Endothelial cell of umbilical vein (primary cell): Measurements from ENCODE around the gene DAW1. TPM values are rescaled to one million over a fixed set of nuclear protein-coding genes. Genes with fewer than 3 reads are reported as not detected.

Experiments used
- BruUV-seq: library from RNA; stranded (reverse); fragments of 400-500 nt; replicated peaks from 2 replicates; lab custom pipeline; 2021; lab: Mats Ljungman, UMichigan
- CTCF ChIA-PET: fragments of 300-600, 350-600 bp; sonication (Branson Sonifier 250); formaldehyde crosslinking; loops from one replicate; lab custom pipeline; 2021; ENCODE audit warnings: antibody characterized with exemption, inconsistent platforms; lab: Charles Lee
- POLR2A ChIA-PET: fragments of 300-600, 350-600 bp; sonication (Branson Sonifier 250); formaldehyde crosslinking; loops from one replicate; lab custom pipeline; 2021; ENCODE audit warnings: antibody characterized with exemption, inconsistent platforms; lab: Charles Lee
- DNase-seq: peaks from one replicate; pipeline ENCODE4 v3.0.0-alpha.2; 2011; ENCODE audit warnings: low read depth, low spot score
- FAIRE-seq: peaks from 2 replicates; lab custom pipeline; 2011; peaks lifted over from hg19 to GRCh38; lab: Jason Lieb, UNC
- H2AFZ ChIP-seq: 2 replicates; pipeline ENCODE4 v1.6.0; 2012; ENCODE audit warnings: low read depth, low read length, control low read depth, inconsistent platforms
- H3K27ac ChIP-seq: 2 replicates; pipeline ENCODE4 v1.5.1; 2011; ENCODE audit warnings: low read depth, mild to moderate bottlenecking, control low read depth, low read length, moderate library complexity; ENCODE audit not compliant: insufficient read depth
- H3K27me3 ChIP-seq, 2 experiments: 2 replicates each; pipeline versions ENCODE4 v1.6.0 to v1.6.1; 2011; ENCODE audit warnings: low read length in 2 of 2, mixed read lengths in 1 of 2; ENCODE audit not compliant: control insufficient read depth in 2 of 2, insufficient read depth in 2 of 2
- H3K36me3 ChIP-seq, 2 experiments: 2 replicates in 1 of 2; 3 replicates in 1 of 2; pipeline ENCODE4 v1.5.1; 2011; ENCODE audit warnings: low read length in 2 of 2, mild to moderate bottlenecking in 1 of 2, moderate library complexity in 1 of 2; ENCODE audit not compliant: control insufficient read depth in 2 of 2, insufficient read depth in 2 of 2; ENCODE audit errors: extremely low read depth in 1 of 2
- H3K4me1 ChIP-seq: 3 replicates; pipeline ENCODE4 v1.5.1; 2011; ENCODE audit warnings: mild to moderate bottlenecking, low read length; ENCODE audit not compliant: control insufficient read depth, insufficient read depth; ENCODE audit errors: extremely low read depth
- H3K4me2 ChIP-seq: 2 replicates; pipeline ENCODE4 v1.6.1; 2011; ENCODE audit warnings: low read length, control low read depth, mixed read lengths; ENCODE audit not compliant: insufficient read depth
- H3K4me3 ChIP-seq, 3 experiments: fragments of 200-600 bp in 1 of 3; sonication (generic), shearing (Covaris generic) in 1 of 3; replicated peaks in 1 of 3; 2 replicates each; pipeline ENCODE4 v1.5.1; 2011 to 2016; ENCODE audit warnings: control low read depth in 3 of 3, low read length in 3 of 3, mild to moderate bottlenecking in 2 of 3, inconsistent platforms in 1 of 3, low read depth in 1 of 3, moderate library complexity in 1 of 3; ENCODE audit not compliant: insufficient read depth in 1 of 3
- H3K79me2 ChIP-seq: 2 replicates; pipeline ENCODE4 v1.6.0; 2012; ENCODE audit warnings: low read length, inconsistent platforms; ENCODE audit not compliant: control insufficient read depth, insufficient read depth
- H3K9ac ChIP-seq: replicated peaks from 2 replicates; pipeline ENCODE3; 2011; ENCODE audit warnings: low read length, control low read depth; ENCODE audit not compliant: insufficient read depth; ENCODE audit errors: extremely low read depth
- H3K9me1 ChIP-seq: replicated peaks from 3 replicates; pipeline ENCODE4 v1.6.0; 2011; ENCODE audit warnings: mild to moderate bottlenecking, low read length; ENCODE audit not compliant: control insufficient read depth, insufficient read depth; ENCODE audit errors: extremely low read depth
- H3K9me3 ChIP-seq: replicated peaks from 2 replicates; pipeline ENCODE4 v1.5.1; 2012; ENCODE audit warnings: low read length, inconsistent platforms; ENCODE audit not compliant: control insufficient read depth, insufficient read depth
- H4K20me1 ChIP-seq: replicated peaks from 2 replicates; pipeline ENCODE3; 2011; ENCODE audit warnings: mild to moderate bottlenecking, low read length; ENCODE audit not compliant: control insufficient read depth, insufficient read depth; ENCODE audit errors: extremely low read depth
- CTCF ChIP-seq, 2 donors: IDR thresholded peaks; 1 replicate in 1 of 2; 2 replicates in 1 of 2; pipeline ENCODE4 v1.5.1; 2011; ENCODE audit warnings: low read length in 2 of 2, mild to moderate bottlenecking in 2 of 2, moderate library complexity in 2 of 2, control low read depth in 1 of 2, inconsistent platforms in 1 of 2, low read depth in 1 of 2; ENCODE audit not compliant: insufficient read depth in 1 of 2; ENCODE audit errors: extremely low read depth in 1 of 2
- EZH2 ChIP-seq: IDR thresholded peaks from 2 replicates; pipeline ENCODE4 v1.6.1; 2012; ENCODE audit warnings: borderline replicate concordance, low read depth, mild to moderate bottlenecking, moderate library complexity, low read length, inconsistent platforms; ENCODE audit not compliant: severe bottlenecking
- FOS ChIP-seq: IDR thresholded peaks from 2 replicates; pipeline ENCODE4 v1.6.1; 2011; ENCODE audit warnings: mild to moderate bottlenecking, low read length, moderate library complexity, borderline replicate concordance; ENCODE audit not compliant: insufficient read depth
- GATA2 ChIP-seq: IDR thresholded peaks from 2 replicates; pipeline ENCODE4 v1.7.0; 2011; ENCODE audit warnings: low read depth, mild to moderate bottlenecking, moderate library complexity, mixed read lengths, low read length; ENCODE audit not compliant: insufficient read length, insufficient read depth
- JUN ChIP-seq: IDR thresholded peaks from 2 replicates; pipeline ENCODE4 v1.6.1; 2011; ENCODE audit warnings: borderline replicate concordance, low read depth; ENCODE audit not compliant: insufficient read length, insufficient read depth
- MAX ChIP-seq: IDR thresholded peaks from 2 replicates; pipeline ENCODE4 v1.6.1; 2011; ENCODE audit not compliant: insufficient read depth, insufficient read length
- MYC ChIP-seq: IDR thresholded peaks from one replicate; pipeline ENCODE4 v1.6.1; 2011; ENCODE audit warnings: mild to moderate bottlenecking, low read depth, low read length
- POLR2A ChIP-seq: IDR thresholded peaks from 2 replicates; pipeline ENCODE4 v1.6.1; 2012; ENCODE audit warnings: low read depth, mild to moderate bottlenecking, control low read depth, low read length
- POLR2AphosphoS5 ChIP-seq: IDR thresholded peaks from 2 replicates; pipeline ENCODE4 v1.6.1; 2012; ENCODE audit warnings: low read depth, mild to moderate bottlenecking, control low read depth, low read length, moderate library complexity; ENCODE audit not compliant: insufficient read depth
- dilution Hi-C: fragments of 300-500 bp; cut with MboI; formaldehyde crosslinking; loops from one replicate; pipeline ENCODE4 v1.15.0; 2019; ENCODE audit warnings: low sequenced_read_pairs; ENCODE audit not compliant: extremely low pct_ligation_motif_present
- intact Hi-C: fragments of 100-400 bp; cut with micrococcal nuclease; formaldehyde crosslinking; loops from one replicate; pipeline ENCODE4 v1.10.0; 2022
- polyA plus RNA-seq, 4 experiments: library from polyadenylated mRNA; depleted of rRNA in 3 of 4; stranded (reverse) in 3 of 4; unstranded in 1 of 4; fragments of >200 nt; gene quantifications; 2 replicates each; pipeline versions ENCODE4 v1.2.1 to v1.2.3, GENCODE V29; 2011 to 2012; ENCODE audit warnings: missing spikeins in 1 of 4
- total RNA-seq: library from RNA; stranded (reverse); gene quantifications from 2 replicates; pipeline ENCODE4 v1.2.3, GENCODE V29; 2021

DAW1 gene
- total and polyA plus RNA-seq, 2 donors (not counting 3 experiments of a cell fraction or from before 2014, with no cell fraction given): 1.2 to 2.0 TPM

- Histone ChIP-seq H4K20me1 (no peaks in the 10 kb centered on the region), H3K4me1 (peaks cover 4% of the 10 kb centered on the region), H3K4me2 (no peak overlapping the region), H3K9me1 (no peaks in the 10 kb centered on the region), H3K4me3 (no peak overlapping the region), H3K27ac (no peak overlapping the region), H3K27me3 (no peaks in the 10 kb centered on the region), H3K36me3 (no peaks in the 10 kb centered on the region), H3K9ac (no peak overlapping the region), H3K79me2 (no peaks in the 10 kb centered on the region), H3K9me3 (no peaks in the 10 kb centered on the region), H2AFZ (peak overlapping the region; percentile 91)
- dilution Hi-C loops (no loop called here), intact Hi-C loops (loop anchor here (1.0 to 10.0 kb wide), 10 partner anchors 14 to 1550 kb away; partner anchors contain the start of gene AGFG1)
- BruUV-seq: no TSS peak
- ChIA-PET POLR2A (no interaction called here), CTCF (interaction anchor here (1.4 to 2.4 kb wide), 2 partner anchors 10 to 226 kb away, joined by 3 to 11 read pairs; no protein-coding TSS in a partner anchor)
- TF ChIP-seq FOS (no peak), POLR2A (no peak), CTCF (IDR thresholded peaks at IDR 0.05; ENCODE audit: extremely low read depth in 1 of 2, insufficient read depth in 1 of 2, low read depth in 1 of 2, low read length in 2 of 2) (peak; percentile 95 to 96), GATA2 (no peak)
- peak; percentile 77 for DNase-seq
- peak; percentile 90 for FAIRE-seq
These were observed 13.1 kb downstream of the DAW1 start for GRCh38 chr2:227884511-227884947.

- CTCF ChIA-PET: interaction anchor here (1.0 to 2.4 kb wide), 7 partner anchors 9 to 1387 kb away, joined by 3 to 11 read pairs (median 4); no protein-coding TSS in a partner anchor
- BruUV-seq: no TSS peak
- Histone ChIP-seq H4K20me1 (no peaks in the 10 kb centered on the region), H2AFZ (no peak overlapping the region), H3K36me3 (no peaks in the 10 kb centered on the region), H3K4me2 (no peak overlapping the region), H3K4me1 (peaks cover 4% of the 10 kb centered on the region), H3K27me3 (no peaks in the 10 kb centered on the region), H3K27ac (no peak overlapping the region), H3K9ac (no peak overlapping the region), H3K9me3 (no peaks in the 10 kb centered on the region), H3K79me2 (no peaks in the 10 kb centered on the region), H3K4me3 (no peak overlapping the region), H3K9me1 (no peaks in the 10 kb centered on the region)
- no peak for DNase-seq
- no peak for TF ChIP-seq JUN
- TF ChIP-seq MYC: no peak
- no peak for TF ChIP-seq FOS
- TF ChIP-seq POLR2A: no peak
- no peak for TF ChIP-seq EZH2
- TF ChIP-seq MAX: no peak
- TF ChIP-seq GATA2: no peak
- no peak for TF ChIP-seq CTCF (IDR thresholded peaks at IDR 0.05; ENCODE audit: extremely low read depth in 1 of 2, insufficient read depth in 1 of 2, low read depth in 1 of 2, low read length in 2 of 2)
- TF ChIP-seq POLR2AphosphoS5: no peak
- POLR2A ChIA-PET: no interaction called here
- dilution Hi-C loops: no loop called here
- intact Hi-C loops: loop anchor here (10.0 kb wide), 1 partner anchor 1549 kb away; no protein-coding TSS in a partner anchor
- FAIRE-seq: no peak
These were observed 14.7 kb downstream of the DAW1 start for GRCh38 chr2:227886149-227886548.
